M059J (cell line): ENCODE results near the gene OR1I1. TPM values are rescaled to one million over a fixed set of nuclear protein-coding genes. Genes with fewer than 3 reads are reported as not detected.

Experiments
- total RNA-seq: library from RNA; depleted of rRNA; stranded (reverse); fragments of >200 nt; shearing (Covaris generic); gene quantifications from 2 replicates; pipeline ENCODE4 v1.2.3, GENCODE V29; 2014; rRNA removed

Gene OR1I1
- total RNA-seq, 1 experiment from 2014 or later: not detected

Other genes starting within 250 kb of the OR1I1 start
- not detected in 2 replicates for gene OR7A5, start 247.0 kb upstream of the OR1I1 start, total RNA-seq
- 0.02 TPM in 1 of 2 replicates, not detected in the other for gene OR7C1, start 247.0 kb upstream of the OR1I1 start, total RNA-seq
- not detected in 2 replicates for gene OR7A10, start 233.3 kb upstream of the OR1I1 start, total RNA-seq
- not detected in 2 replicates for gene OR7A17, start 196.1 kb upstream of the OR1I1 start, total RNA-seq
- gene OR7C2, start 140.7 kb upstream of the OR1I1 start, total RNA-seq: not detected in 2 replicates
- gene SLC1A6, start 102.3 kb upstream of the OR1I1 start, total RNA-seq: not detected in 2 replicates
- gene CASP14, start 32.7 kb upstream of the OR1I1 start, total RNA-seq: not detected in 2 replicates
- gene SYDE1, start 25.2 kb downstream of the OR1I1 start, total RNA-seq: 19.7 and 38.3 TPM in 2 replicates
- gene NOTCH3, start 118.8 kb downstream of the OR1I1 start, total RNA-seq: 0.66 and 2.4 TPM in 2 replicates
- gene EPHX3, start 150.2 kb downstream of the OR1I1 start, total RNA-seq: not detected in 2 replicates